Erythroblast (primary cell): Measurements from ENCODE around the gene GPSM3.
"Not testable (repeated sequence)": the region's sequence is repeated elsewhere in the genome, so short reads cannot be mapped to it uniquely, and the experiment has no call there.

Experiments used
- DNase-seq, 2 experiments: peaks; one replicate each; lab custom pipeline; 2025; lab: John Stamatoyannopoulos, UW
- GATA1 ChIP-seq: IDR thresholded peaks from 2 replicates; pipeline ENCODE4 v1.6.1; 2011; ENCODE audit warnings: low read depth, mild to moderate bottlenecking, control low read depth, low read length, moderate library complexity
- POLR2A ChIP-seq: IDR thresholded peaks from 2 replicates; pipeline ENCODE4 v1.6.1; 2011; ENCODE audit warnings: mild to moderate bottlenecking, low read length

Gene GPSM3

DNA sequence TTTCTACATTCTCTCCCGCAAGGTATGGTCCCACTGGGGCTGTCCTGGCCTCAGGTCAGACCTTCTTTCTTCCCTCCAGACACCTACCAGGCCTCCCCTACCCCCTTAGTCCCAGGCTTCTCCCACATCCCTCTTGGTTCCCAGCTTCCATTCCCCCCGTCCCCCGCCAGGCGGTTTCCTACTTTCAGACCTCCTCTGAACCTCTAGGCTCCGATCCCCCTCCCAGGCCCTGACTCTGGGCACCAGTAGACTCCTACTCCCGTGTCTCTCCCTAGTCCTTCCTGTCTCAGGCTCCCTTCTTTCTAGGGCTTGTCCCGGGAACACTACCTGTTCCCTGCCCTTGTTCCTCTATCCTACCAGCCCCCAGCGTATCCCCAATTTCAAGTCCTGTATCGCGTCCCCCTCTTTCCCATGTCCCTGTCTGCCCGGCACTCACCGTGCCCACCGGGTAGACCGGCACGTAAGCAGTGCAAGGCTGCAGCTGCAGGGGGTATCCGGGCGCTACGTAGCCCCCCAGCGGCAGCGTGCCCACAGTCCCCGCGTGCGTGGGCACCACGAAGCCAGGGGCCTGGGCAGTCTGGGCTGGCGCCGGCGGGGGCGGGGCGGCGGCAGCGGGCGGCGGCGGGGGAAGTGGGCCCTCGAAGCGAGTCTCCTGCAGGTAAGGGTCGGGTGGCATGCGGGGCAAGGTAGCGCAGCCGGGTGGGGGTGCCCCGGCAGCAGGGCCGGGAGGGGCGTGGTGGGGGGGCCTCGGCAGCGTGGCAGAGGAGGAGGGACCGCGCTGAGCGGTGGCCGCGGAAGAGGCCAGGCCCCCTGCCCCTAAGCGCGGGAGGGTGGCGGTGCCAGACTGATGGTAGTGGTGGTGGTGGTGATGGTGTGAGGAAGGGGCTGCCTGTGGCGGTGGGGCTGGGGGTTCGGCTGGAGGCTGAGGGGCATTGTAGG is 42.2 kb downstream of the GPSM3 start:
- no peak for DNase-seq
- no peak for TF ChIP-seq POLR2A
- TF ChIP-seq GATA1, result no peak

DNA sequence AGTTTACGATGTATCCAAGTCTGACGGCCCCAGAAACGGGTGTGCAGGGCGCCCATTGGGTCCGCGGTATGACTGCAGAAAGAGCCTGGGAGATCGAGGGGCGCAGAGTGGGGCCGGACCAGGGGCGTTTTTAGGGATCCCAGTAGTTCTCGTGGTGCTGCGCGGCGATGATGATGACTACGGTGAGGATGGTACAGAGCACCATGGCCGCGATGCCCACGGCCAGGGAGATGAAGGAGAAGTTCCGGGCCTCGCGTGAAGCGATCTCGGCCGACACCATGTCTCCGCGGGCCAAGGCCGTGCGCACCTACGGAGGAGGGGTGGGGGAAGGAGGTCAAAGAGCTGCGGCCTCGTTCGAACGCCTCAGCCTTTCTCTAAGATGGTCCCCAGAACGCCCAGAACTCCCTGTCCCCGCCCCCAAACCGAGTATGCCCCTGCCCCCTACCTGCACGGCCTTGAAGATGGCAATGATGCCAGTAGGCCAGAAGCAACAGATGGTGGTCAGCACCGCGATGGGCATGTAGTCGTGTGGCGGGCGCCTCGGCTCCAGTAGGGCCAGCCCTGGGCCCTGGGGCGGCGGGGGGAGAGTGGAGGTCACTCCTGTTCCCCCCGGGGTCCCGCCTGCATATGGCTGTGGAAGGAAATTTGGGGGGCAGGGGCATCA is 43.2 kb downstream of the GPSM3 start:
- no peak for DNase-seq

DNA sequence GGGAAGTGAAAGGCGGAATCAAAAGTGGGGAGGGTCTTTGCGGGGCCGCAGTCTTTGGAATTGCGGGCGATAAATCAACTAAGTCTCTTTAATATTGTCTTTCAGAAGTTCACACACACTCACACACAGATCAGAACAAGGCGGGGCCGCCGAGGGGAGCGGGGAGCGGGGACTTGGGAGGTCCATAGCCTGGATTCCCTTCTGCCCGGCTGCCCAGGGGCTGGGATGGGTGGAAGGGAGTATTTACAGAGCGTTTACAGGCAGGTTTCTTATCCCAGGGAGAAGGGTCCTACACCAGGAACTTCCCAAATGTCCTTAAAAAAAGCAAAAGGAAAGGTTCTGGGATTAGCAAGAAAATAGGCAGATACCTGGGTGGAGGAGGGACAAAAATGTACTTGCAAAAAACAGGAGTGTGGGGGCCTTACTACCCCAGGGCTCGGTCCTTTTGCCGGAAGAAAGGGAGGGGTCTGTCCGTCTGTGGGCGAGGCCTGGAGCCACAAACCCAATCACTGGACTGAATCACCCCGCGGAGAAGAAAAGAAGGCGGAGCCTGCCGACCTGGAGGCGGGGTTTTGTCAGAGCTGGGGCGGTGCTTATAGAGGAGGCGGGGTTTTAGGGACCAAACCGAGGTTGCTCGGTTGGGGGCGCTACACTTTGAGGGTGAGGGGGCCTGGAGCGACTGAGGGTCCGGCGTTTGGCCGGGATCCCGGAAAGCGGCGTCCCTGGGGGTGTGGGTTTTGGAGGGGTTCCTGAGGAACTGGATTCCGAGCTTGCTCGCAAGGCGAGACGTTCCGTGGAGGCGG is 44.0 kb downstream of the GPSM3 start:
- TF ChIP-seq POLR2A, result peak; percentile 28
- TF ChIP-seq GATA1, result no peak
- DNase-seq, result peak; percentile 88

More for the DNA sequence above, 43.2 kb downstream of the GPSM3 start:
- TF ChIP-seq POLR2A (no peak), GATA1 (no peak)

DNA sequence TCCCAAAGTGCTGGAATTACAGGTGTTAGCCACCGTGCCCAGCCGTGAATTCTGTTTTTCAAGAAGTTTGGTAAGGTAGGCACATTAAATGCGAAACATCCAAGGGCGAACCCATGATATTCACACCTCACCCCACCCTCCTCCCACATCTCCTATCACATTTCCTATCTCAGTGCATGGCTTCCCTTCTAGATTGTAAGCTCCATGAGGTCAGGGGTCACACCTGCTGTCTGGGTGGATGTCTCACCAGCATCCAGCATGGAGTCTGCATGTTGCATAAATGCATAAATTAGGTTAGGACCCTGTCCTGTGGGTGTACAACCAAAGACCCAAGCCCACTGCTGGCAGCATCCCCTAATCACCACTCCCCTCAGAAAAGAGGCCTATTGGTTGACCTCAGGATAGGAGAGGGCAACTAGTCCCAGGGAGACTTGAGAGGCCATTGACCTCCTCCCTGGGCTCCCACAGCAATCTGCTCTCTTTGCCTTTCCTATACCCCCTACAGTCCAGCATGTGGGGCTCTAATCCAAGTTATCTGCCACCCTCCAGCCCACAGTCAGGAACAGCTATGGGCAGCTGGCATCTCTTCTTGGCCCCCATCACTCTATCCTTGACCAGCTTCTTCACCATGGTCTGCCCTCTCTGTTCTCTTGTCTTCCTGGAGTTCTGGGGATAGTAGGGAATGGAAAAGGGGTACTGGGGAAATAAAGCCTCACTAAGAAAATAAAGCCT is 44.9 kb downstream of the GPSM3 start:
- DNase-seq, result peak in 1 of 2 experiments; percentile 47
- TF ChIP-seq POLR2A (no peak), GATA1 (no peak)

DNA sequence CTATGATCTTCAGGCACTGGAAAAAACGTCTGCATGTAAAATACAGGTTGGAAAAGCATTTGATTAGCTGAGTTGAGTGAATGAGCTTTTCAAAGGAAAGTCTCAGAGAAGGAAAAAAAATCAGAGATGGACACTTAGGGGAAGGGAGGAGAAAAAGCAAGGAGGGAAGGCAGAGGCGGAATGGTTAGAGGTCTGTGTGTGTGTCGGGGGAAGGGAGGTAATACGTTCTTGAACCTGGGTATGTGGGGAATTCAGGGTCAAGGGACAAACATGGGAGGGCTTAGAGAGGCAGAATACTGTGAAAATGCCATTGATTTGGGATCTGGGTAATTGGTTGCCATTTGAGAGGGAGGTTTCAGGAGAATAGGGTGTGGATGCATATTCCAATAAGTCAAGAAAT is 45.8 kb downstream of the GPSM3 start:
- no peak for TF ChIP-seq POLR2A
- no peak for TF ChIP-seq GATA1
- no peak for DNase-seq

DNA sequence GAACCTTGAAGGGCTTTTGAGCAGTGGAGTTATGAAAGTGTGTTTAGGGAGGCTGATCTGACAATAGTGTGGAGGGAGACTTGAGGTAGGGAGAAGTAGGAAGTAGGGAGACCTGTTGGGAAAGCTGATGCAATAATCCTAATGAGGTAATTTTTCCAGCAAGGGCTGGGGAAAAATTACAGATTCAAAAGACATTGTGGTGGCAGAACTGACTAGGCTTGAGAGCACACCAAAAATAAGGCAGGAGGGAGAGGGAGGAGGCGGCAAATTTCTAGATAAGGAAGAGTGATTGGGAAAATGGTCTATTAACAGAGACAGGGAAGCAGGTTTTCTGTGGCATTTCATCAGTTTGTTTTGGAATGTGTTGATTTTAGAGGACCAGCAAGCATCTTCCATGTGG is 46.2 kb downstream of the GPSM3 start:
- no peak for DNase-seq
- TF ChIP-seq POLR2A, result no peak

DNA sequence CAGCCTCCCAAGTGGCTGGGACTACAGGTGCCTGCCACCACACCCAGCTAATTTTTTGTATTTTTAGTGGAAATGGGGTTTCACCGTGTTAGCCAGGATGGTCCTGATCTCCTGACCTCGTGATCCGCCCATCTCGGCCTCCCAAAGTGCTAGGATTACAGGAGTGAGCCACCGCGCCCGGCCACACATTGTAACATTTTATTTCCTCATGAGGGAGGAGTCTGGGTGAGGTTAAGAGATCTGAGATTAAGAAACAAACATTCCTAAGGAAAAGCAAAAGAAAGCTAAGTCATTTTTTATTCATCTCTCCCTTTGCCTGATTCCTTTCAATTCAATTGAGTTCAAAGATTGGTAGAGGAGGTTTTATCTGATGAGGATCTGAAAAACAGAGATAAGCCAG is 48.2 kb downstream of the GPSM3 start:
- not testable (repeated sequence) for DNase-seq
